ENCODE measurements around the gene OR8U1. TPM values are rescaled to one million over a fixed set of nuclear protein-coding genes. Genes with fewer than 3 reads are reported as not detected.

OR8U1 gene
- total and polyA plus RNA-seq, 8 donors, result not detected

GRCh38 chr11:56410801-56411200 is 35.4 kb downstream of the OR8U1 start:
- TF ChIP-seq CTCF (IDR thresholded peaks at IDR 0.05), result no peak
- H3K4me3 ChIP-seq, result no peak overlapping the region
- DNase-seq (no peak), ATAC-seq (no peak)
- intact Hi-C loops (cut with DNase I), result no loop called here
- H3K9me3 ChIP-seq, result peaks cover 0 to 8% of the 10 kb centered on the region in 2 donors
- no peaks in the 10 kb centered on the region for H3K4me1 ChIP-seq
- no peaks in the 10 kb centered on the region for H3K27me3 ChIP-seq
- no peaks in the 10 kb centered on the region for H3K36me3 ChIP-seq
- no peak overlapping the region for H3K27ac ChIP-seq

GRCh38 chr11:56412396-56412795 is 37.0 kb downstream of the OR8U1 start, which contains the start of gene OR5AL1:
Gene OR5AL1, plus strand, starts transcription at chr11:56412696.
- Histone ChIP-seq H3K36me3 (no peaks in the 10 kb centered on the region), H3K27ac (no peak within 1 kb of the TSS), H3K4me1 (no peaks in the 10 kb centered on the region), H3K4me3 (no peak within 1 kb of the TSS), H3K9me3 (peaks cover 0 to 8% of the 10 kb centered on the region in 2 donors), H3K27me3 (no peaks in the 10 kb centered on the region)
- intact Hi-C loops (cut with DNase I), result no loop called here
- no peak for ATAC-seq
- TF ChIP-seq CTCF (IDR thresholded peaks at IDR 0.05), result no peak
- DNase-seq, result no peak

Other genes with a start within 250 kb of the OR8U1 start
- gene OR8J3, start 235.4 kb upstream of the OR8U1 start, total RNA-seq, result not detected
- gene OR8J3, start 235.4 kb upstream of the OR8U1 start, polyA plus RNA-seq (ENCODE audit: insufficient read length in 6 of 6), result not detected
- gene OR8K5, start 215.3 kb upstream of the OR8U1 start, total RNA-seq, result not detected
- gene OR8K5, start 215.3 kb upstream of the OR8U1 start, polyA plus RNA-seq (ENCODE audit: insufficient read length in 6 of 6), result not detected
- gene OR5J2, start 199.0 kb upstream of the OR8U1 start, total RNA-seq, result not detected
- not detected for gene OR5J2, start 199.0 kb upstream of the OR8U1 start, polyA plus RNA-seq (ENCODE audit: insufficient read length in 6 of 6)
- gene OR5T2, start 141.4 kb upstream of the OR8U1 start, total RNA-seq, result not detected
- not detected for gene OR5T2, start 141.4 kb upstream of the OR8U1 start, polyA plus RNA-seq (ENCODE audit: insufficient read length in 6 of 6)
- not detected for gene OR5T3, start 123.4 kb upstream of the OR8U1 start, total RNA-seq
- not detected for gene OR5T3, start 123.4 kb upstream of the OR8U1 start, polyA plus RNA-seq (ENCODE audit: insufficient read length in 6 of 6)
- not detected for gene OR5T1, start 101.5 kb upstream of the OR8U1 start, total RNA-seq
- gene OR5T1, start 101.5 kb upstream of the OR8U1 start, polyA plus RNA-seq (ENCODE audit: insufficient read length in 6 of 6), result not detected
- not detected for gene OR8H1, start 83.4 kb upstream of the OR8U1 start, total RNA-seq
- gene OR8H1, start 83.4 kb upstream of the OR8U1 start, polyA plus RNA-seq (ENCODE audit: insufficient read length in 6 of 6), result under 1 TPM in 2 of 6 donors, not detected in 4; 0.04 to 0.06 TPM
- gene OR8K3, start 60.5 kb upstream of the OR8U1 start, total RNA-seq, result not detected
- not detected for gene OR8K3, start 60.5 kb upstream of the OR8U1 start, polyA plus RNA-seq (ENCODE audit: insufficient read length in 6 of 6)
- not detected for gene OR8K1, start 29.6 kb upstream of the OR8U1 start, total RNA-seq
- gene OR8K1, start 29.6 kb upstream of the OR8U1 start, polyA plus RNA-seq (ENCODE audit: insufficient read length in 6 of 6), result not detected
- not detected for gene OR8J1, start 21.3 kb upstream of the OR8U1 start, total RNA-seq
- gene OR8J1, start 21.3 kb upstream of the OR8U1 start, polyA plus RNA-seq (ENCODE audit: insufficient read length in 6 of 6), result not detected
- not detected for gene OR5AL1, start 37.1 kb downstream of the OR8U1 start, total RNA-seq
- gene OR5AL1, start 37.1 kb downstream of the OR8U1 start, polyA plus RNA-seq (ENCODE audit: insufficient read length in 6 of 6), result not detected
- not detected for gene OR5M3, start 97.7 kb downstream of the OR8U1 start, total RNA-seq
- gene OR5M3, start 97.7 kb downstream of the OR8U1 start, polyA plus RNA-seq (ENCODE audit: insufficient read length in 6 of 6), result not detected
- not detected for gene OR5M8, start 115.7 kb downstream of the OR8U1 start, total RNA-seq
- gene OR5M8, start 115.7 kb downstream of the OR8U1 start, polyA plus RNA-seq (ENCODE audit: insufficient read length in 6 of 6), result not detected
- gene OR5M11, start 167.6 kb downstream of the OR8U1 start, total RNA-seq, result not detected
- gene OR5M11, start 167.6 kb downstream of the OR8U1 start, polyA plus RNA-seq (ENCODE audit: insufficient read length in 6 of 6), result not detected
- not detected for gene OR5M10, start 202.1 kb downstream of the OR8U1 start, total RNA-seq
- not detected for gene OR5M10, start 202.1 kb downstream of the OR8U1 start, polyA plus RNA-seq (ENCODE audit: insufficient read length in 6 of 6)
- gene OR5M1, start 239.2 kb downstream of the OR8U1 start, total RNA-seq, result not detected
- gene OR5M1, start 239.2 kb downstream of the OR8U1 start, polyA plus RNA-seq (ENCODE audit: insufficient read length in 6 of 6), result not detected

Measured in left lung (tissue), 10 donors.